HPDE6-E6E7 (cell line): ENCODE data around the gene WDR88.
"Not testable (repeated sequence)": the region's sequence is repeated elsewhere in the genome, so short reads cannot be mapped to it uniquely, and the experiment has no call there.

Experiments
- DNase-seq: peaks from one replicate; pipeline ENCODE4 v3.0.0; 2011; ENCODE audit warnings: missing footprints; ENCODE audit errors: extremely low spot score

Gene WDR88

GRCh38 chr19:33197591-33198000 is 65.7 kb downstream of the WDR88 start:
- DNase-seq = no peak

GRCh38 chr19:33198169-33198568 is 66.3 kb downstream of the WDR88 start:
- no peak for DNase-seq

DNA sequence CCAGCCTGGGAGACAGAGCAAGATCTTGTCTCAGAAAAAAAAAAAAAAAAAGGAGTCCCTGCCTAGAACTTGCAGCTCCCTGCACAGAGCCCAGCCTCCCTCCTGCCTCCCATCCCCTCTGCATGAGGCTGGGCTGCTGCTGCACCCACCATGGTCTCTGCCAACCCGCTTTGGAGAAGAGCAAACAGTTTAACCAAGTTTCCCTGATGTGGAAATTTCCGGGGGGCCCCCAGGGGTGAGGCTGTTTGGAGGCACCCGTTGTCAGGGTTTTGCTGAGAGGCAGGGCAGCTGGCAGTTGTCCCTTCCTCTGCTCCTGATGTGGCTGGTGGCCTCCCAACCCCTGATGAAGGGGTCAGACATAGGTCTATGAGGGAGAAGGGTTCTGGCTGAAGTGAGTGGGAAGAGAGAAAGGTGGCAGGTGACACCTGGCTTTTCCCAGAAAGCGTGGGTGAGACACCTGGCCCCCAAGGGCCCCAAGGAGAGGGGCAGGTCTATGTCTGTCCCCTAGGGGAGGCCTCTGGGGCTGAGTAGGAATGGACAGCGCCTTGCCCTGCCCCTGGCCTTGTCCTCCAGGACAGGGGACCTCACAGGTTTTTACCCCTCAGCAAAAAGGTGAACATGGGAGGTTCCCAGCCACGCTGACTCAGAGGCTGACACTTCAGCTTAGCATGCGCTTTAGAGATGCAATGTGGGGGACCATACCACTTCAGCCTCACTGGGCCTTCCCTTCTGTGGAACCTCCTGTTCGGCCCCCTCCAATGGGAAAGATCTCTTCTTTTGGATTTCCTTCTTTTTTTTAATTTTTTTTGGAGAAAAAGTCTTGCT is 67.7 kb downstream of the WDR88 start:
- no peak for DNase-seq

DNA sequence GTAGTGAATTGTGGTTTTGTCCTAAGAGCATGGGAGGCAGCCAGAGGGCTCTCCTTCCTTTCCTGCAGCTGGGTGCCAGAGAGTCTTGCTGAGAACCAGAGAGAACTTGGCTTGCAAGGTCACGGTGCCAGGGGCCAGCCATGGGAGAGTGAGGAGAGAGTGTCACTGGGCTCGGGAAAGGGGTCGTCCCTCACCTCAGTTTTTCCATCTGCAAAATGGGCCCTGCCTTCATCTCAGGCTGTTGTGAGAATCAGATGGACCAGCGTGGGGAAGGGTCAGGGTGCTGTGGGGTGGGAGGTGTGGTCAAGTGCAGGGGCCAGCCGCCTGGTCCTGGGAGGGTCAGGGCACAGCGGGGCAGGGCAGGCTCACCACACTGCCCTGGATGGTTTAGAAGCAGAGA is 69.6 kb downstream of the WDR88 start:
- DNase-seq = no peak

- DNase-seq = no peak
Observed at GRCh38 chr19:33201886-33202545, 70.1 kb downstream of the WDR88 start.

GRCh38 chr19:33202546-33203507 is 70.9 kb downstream of the WDR88 start:
- no peak for DNase-seq

- DNase-seq = no peak
Observed at GRCh38 chr19:33203529-33203928, 71.6 kb downstream of the WDR88 start.

DNA sequence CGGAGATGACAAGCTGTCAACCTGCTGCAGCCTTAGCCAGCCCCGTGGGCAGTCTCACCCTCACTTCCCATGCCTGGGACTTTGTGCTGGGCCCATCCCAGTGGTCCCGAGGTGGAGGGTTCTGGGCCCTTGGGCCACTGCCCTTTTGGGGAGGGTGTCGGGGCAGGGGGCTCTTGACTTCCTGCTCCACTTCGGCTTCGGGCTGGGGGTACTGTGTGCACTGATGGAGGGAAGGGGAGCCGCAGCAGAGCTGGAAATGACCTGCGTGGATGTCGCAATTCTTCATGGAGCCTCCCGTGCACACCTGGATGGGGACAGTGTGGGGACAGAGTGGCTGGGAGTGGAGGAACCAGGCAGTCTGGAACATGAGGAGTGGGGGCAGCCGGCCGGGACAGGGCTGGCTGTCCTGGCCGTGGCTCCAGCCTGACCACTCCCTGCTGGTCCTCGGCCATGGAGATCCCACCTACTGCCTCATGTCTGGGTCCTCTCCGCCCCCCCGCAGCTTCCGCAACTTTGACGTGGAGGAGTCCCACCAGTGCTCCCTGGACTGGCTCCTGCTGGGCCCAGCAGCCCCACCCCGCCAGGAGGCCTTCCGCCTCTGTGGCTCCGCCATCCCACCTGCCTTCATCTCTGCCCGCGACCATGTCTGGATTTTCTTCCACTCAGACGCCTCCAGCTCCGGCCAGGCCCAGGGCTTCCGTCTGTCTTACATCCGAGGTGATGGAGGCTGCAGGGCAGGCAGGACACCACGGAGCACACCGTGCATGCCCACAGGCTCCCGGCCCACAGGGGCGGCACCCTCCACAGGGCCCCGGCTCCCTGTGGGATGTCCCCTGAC is 72.4 kb downstream of the WDR88 start:
- no peak for DNase-seq

DNA sequence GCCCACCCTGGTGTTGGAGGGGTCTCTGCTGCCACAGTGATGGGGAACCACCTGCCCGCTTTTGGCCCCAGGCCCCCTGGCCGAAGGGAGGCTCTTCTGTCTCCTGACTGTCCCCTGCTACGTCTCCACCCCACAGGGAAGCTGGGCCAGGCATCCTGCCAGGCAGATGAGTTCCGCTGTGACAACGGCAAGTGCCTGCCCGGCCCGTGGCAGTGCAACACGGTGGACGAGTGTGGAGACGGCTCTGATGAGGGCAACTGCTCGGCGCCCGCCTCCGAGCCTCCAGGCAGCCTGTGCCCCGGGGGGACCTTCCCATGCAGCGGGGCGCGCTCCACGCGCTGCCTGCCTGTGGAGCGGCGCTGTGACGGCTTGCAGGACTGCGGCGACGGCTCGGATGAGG is 73.2 kb downstream of the WDR88 start:
- DNase-seq = no peak

GRCh38 chr19:33205531-33206260 is 73.8 kb downstream of the WDR88 start:
- DNase-seq = no peak

GRCh38 chr19:33206261-33207039 is 74.5 kb downstream of the WDR88 start:
- DNase-seq = no peak

GRCh38 chr19:33207040-33207620 is 75.2 kb downstream of the WDR88 start:
- DNase-seq = no peak

DNA sequence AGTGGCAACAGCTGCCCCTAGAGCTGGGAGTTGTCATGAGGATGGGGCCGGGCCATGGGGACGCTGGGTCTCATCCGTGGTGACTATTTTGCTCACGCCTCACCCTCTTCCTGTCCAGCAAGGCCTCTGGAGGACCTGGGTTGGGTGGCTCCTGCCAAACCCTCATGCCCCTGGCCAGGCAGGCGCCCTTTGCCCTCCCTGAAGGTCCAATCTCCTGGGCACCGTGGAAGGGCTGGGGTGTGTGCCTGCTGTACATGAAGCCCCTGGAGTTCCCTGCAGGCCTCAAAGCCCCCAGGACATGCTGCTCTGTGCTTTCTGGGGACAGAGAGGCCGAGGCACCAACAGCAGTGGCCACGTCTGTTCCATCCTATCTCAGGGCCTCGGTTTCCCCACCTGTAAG is 76.0 kb downstream of the WDR88 start:
- DNase-seq = no peak

DNA sequence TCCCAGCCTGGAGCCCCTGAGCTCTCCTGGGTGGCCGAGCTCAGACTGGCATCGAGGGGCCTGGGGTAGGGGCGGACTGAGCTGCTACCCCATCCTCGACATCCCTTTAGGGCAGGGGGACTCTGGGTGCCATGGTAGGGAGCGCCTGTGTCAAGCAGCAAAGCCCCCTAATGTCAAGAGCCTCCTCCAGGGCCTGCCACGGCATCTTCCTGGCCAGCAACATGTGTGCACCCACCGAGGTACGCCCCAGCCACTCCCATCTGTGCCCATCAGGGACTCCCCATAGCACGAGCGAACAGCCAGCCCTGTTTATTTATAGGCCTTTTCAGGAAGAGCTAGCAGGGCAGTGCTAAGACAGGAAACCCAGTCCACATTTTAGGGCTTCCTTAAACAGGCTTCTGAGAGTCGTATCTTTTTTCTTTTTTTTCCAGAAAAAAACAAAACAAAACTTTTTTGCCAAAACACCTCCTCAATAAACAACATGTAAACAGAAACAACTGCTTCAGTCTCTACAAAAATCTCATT is 76.5 kb downstream of the WDR88 start:
- no peak for DNase-seq

DNA sequence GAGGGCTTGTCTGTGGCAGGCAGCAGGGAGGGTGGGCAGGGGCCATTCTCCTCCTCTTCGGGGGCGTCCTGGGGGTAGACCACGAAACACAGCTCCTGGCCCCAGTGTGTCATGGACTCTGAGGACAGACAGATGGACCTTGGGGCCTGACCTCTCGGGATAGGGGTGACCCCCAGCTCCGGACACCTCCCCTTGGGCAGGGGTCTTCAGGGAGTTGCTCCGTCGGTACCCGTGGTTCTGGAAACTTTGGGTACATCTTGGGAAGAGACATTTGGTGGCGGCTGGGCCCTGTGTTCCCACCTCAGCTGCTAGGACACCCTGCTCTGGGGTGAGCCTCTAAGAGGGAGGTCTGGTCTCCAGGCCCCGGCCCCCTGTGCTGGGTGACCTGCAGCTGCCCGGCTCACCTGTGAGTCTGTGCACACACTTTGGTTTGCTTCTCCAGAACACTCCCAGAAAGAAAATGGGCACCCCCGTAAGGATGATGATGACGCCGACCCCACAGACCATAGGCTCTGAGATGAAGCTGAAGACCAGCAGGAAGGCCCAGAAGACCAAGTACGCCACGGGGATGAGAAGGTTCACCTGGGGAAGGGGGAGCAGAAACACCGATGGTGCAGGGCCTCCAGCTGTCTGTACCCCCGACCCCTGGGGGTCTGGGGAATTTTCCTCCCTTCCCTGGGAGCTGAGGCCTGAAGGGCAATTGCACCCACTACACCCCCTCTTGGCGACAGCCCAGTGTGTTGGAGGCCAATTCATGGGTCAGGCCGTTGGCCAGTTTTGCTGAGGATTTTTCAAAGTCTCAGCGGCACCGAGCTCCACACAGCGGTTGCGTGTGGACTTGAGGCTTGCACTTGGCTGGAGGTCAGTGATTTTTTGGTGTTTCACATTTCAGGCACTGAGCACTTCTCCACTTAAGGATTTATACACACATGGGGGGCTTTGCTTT is 77.3 kb downstream of the WDR88 start:
- no peak for DNase-seq

DNA sequence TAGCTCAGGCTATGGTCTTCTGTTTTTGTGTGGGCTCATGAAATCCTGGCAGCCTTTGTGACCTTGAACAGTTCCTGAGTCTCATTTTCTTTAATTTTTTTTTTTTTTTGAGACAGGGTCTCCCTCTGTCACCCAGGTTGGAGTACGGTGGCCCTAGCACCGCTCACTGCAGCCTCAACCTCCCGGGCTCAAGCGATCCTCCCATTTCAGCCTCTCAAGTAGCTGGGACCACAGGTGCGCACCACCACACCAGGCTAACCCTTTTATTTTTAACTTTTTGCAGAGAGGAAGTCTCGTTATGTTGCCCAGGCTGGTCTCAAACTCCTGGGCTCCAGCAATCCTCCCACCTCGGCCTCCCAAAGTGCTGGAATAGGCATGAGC is 77.9 kb downstream of the WDR88 start:
- DNase-seq = not testable (repeated sequence)

DNA sequence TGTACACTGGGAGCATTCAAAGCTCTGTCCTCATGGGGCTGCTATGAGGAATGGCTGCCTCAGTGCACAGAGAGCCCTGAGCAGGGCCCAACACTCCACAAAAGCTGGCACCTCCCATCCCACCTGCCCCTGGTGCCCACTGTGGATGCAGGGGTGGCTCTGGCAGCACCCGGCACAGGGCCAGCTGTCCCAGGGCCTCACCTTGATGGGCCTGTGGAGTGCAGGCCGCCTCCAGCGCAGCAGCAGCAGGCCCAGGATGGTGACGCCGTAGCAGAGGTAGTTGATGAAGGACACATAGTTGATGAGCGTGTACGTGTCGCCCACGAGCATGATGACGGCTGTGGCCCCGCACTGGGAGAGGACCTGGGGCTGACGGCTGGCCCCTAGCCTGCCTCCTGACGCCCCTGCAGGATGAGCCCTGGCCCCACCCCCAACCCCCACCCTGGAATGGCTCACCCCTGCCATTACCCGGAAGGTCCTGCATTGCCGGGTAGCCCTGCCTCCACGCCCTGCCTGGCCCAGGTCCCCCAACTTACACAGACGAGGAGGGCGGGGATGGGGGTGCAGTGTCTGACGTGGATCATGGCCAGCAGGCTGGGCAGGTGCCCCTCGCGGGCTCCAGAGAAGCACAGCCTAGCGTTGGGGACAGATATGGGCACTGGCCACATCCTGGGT is 78.5 kb downstream of the WDR88 start:
- no peak for DNase-seq
